Measurements from ENCODE around the gene ARCN1.

ARCN1 gene

DNA sequence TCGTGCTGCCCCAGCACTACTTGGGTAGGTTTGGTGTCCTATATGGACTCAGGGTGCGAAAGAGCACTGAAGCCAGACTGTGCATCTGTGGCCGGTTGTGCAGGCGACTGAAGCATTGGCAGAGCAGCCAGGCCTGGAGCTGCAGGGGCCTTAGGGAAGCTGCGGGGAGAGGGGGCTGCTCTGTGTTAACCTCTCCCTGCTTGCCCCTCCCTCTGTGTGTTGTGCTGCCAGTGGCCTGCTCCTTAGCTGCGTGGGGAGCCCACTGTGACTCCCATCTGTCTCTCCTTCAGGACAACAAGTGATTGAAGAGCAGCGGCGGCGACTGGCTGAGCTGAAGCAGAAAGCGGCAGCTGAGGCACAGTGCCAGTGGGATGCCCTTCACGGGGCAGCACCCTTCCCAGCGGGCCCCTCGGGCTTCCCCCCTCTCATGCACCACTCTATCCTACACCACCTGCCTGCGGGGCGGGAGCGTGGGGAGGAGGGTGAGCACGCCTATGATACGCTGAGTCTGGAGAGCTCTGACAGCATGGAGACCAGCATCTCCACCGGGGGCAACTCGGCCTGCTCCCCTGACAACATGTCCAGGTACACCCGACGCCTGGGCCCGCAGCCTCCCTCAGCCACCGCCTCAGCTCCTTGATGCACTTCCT is 73.0 kb downstream of the ARCN1 start:
- Histone ChIP-seq H3K9me3 (no peaks in the 10 kb centered on the region), H3K4me3 (ENCODE audit: low read depth, low read length) (no peak overlapping the region), H3K36me3 (peaks cover 40% of the 10 kb centered on the region), H3K4me1 (peaks cover 21% of the 10 kb centered on the region), H3K27me3 (no peaks in the 10 kb centered on the region)
- DNase-seq, result no peak
- no peak for TF ChIP-seq CTCF (IDR thresholded peaks at IDR 0.05; ENCODE audit: low read depth, low read length)

DNA sequence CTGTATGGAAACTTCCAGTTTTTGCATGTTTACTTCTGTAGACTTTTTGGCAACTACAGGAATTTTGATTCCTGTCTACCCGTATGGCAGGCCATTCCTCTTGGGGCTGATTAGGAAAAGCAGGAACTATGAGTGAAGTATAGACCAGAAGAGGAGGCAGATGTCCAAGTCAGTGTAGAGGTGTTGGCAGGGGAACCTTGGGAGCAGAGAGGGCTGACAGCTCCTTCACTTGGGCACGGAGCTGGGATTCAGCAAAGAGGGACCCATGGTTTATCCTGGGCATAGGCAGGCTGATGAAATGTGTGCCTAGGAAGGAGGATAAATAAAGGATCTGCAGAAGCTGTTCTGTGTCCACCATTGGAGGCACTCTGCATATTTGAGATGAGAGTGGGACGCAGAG is 74.2 kb downstream of the ARCN1 start:
- DNase-seq, result no peak

GRCh38 chr11:118648291-118648690 is 76.1 kb downstream of the ARCN1 start:
- no peak for TF ChIP-seq CTCF (IDR thresholded peaks at IDR 0.05; ENCODE audit: low read depth, low read length)
- Histone ChIP-seq H3K36me3 (peaks cover 45% of the 10 kb centered on the region), H3K4me3 (ENCODE audit: low read depth, low read length) (no peak overlapping the region), H3K4me1 (no peaks in the 10 kb centered on the region), H3K27me3 (no peaks in the 10 kb centered on the region), H3K9me3 (no peaks in the 10 kb centered on the region)
- DNase-seq, result no peak

More for the DNA sequence above, 74.2 kb downstream of the ARCN1 start:
- H3K9me3 ChIP-seq, result no peaks in the 10 kb centered on the region
- H3K4me3 ChIP-seq (ENCODE audit: low read depth, low read length), result no peak overlapping the region
- no peak for TF ChIP-seq CTCF (IDR thresholded peaks at IDR 0.05; ENCODE audit: low read depth, low read length)
- peaks cover 11% of the 10 kb centered on the region for H3K4me1 ChIP-seq
- H3K36me3 ChIP-seq, result peaks cover 52% of the 10 kb centered on the region
- no peaks in the 10 kb centered on the region for H3K27me3 ChIP-seq

DNA sequence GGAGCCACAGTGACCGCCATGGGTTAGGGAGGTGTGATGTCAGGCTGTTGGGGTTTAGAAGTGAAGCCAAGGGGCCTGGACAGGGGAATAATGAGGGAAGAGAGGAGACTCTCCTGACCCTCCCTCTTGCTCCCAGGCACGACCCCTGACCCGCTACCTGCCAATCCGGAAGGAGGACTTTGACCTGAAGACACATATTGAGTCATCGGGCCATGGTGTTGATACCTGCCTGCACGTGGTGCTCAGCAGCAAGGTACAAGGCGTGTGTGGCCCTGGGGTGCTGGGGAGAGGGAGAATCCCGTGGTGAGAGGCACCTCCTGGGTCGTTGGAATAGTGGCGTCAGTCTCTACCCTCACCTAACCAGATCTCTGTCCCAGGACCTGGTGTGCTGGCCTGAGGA is 77.7 kb downstream of the ARCN1 start:
- Histone ChIP-seq H3K36me3 (peaks cover 38% of the 10 kb centered on the region), H3K27me3 (no peaks in the 10 kb centered on the region), H3K4me1 (no peaks in the 10 kb centered on the region), H3K4me3 (ENCODE audit: low read depth, low read length) (no peak overlapping the region), H3K9me3 (no peaks in the 10 kb centered on the region)
- TF ChIP-seq CTCF (IDR thresholded peaks at IDR 0.05; ENCODE audit: low read depth, low read length), result no peak
- DNase-seq, result no peak

DNA sequence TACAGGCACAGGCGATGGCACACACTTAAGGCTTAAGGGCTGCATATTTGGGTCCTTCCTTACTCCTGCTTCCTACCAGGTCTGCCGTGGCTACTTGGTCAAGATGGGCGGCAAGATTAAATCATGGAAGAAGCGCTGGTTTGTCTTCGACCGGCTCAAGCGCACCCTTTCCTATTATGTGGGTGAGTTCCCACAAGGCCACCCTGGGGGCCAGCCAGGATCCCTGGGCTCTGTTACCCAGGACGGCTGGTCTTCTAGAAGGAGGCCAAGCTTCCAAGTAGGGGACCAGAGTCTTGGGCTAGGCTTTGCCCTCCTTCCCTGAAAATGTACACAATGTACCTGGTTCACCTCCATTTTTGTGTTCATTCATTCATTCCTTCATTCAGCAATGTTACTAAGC is 78.2 kb downstream of the ARCN1 start:
- H3K36me3 ChIP-seq, result peaks cover 34% of the 10 kb centered on the region
- no peaks in the 10 kb centered on the region for H3K27me3 ChIP-seq
- H3K9me3 ChIP-seq, result no peaks in the 10 kb centered on the region
- H3K4me1 ChIP-seq, result no peaks in the 10 kb centered on the region
- DNase-seq, result no peak
- no peak for TF ChIP-seq CTCF (IDR thresholded peaks at IDR 0.05; ENCODE audit: low read depth, low read length)
- no peak overlapping the region for H3K4me3 ChIP-seq (ENCODE audit: low read depth, low read length)

DNA sequence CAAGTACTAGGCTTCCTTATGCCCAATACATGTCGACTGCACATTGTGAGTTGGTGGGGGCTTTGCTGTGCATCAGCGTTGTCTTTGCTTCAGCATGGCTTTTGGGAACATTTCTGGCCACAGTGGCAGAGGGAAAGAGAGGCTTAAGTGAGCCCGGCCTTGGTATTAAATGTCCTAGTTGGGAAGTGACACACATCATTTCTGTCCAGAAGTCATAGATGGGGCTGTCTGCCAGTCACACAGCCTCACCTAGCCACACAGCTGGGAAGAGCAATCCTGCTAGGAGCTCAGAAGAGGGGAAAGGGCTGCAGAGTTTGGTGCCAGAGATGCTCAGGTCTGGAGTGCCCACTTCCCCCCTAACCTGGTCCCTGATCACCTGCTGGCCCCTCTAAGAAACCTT is 79.6 kb downstream of the ARCN1 start:
- H3K27me3 ChIP-seq, result no peaks in the 10 kb centered on the region
- peaks cover 26% of the 10 kb centered on the region for H3K36me3 ChIP-seq
- no peaks in the 10 kb centered on the region for H3K9me3 ChIP-seq
- no peak for DNase-seq
- TF ChIP-seq CTCF (IDR thresholded peaks at IDR 0.05; ENCODE audit: low read depth, low read length), result no peak
- no peaks in the 10 kb centered on the region for H3K4me1 ChIP-seq
- no peak overlapping the region for H3K4me3 ChIP-seq (ENCODE audit: low read depth, low read length)
